NCI-H774 (cell line): Measurements from ENCODE around the gene PAPPA2.
A peak's percentile ranks its signal among the peaks of the same experiment; 100 is the strongest.
"Not testable (repeated sequence)": the region's sequence is repeated elsewhere in the genome, so short reads cannot be mapped to it uniquely, and the experiment has no call there.

ENCODE experiments used
- DNase-seq: peaks from one replicate; lab custom pipeline; 2025; lab: John Stamatoyannopoulos, UW

The PAPPA2 gene

DNA sequence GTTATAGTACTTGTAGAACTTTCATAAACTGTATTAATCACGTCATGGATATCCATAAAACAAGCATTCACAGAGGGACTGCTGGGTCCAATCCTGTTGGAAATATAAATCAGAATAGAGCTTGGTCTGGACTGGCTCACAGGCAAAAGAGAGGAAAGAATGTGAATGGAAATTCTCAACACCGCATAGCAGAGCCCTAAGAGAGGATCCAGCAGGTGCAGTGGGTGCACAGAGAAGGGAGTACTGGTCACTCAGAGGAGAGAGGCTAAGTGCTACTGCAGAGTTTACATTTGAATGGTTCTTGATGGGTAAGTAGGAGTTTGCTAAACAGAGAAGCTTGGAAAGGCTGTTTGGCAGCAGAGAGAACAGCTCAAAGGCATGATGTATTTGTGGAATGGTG, 231.7 kb downstream of the PAPPA2 start:
- no peak for DNase-seq

DNA sequence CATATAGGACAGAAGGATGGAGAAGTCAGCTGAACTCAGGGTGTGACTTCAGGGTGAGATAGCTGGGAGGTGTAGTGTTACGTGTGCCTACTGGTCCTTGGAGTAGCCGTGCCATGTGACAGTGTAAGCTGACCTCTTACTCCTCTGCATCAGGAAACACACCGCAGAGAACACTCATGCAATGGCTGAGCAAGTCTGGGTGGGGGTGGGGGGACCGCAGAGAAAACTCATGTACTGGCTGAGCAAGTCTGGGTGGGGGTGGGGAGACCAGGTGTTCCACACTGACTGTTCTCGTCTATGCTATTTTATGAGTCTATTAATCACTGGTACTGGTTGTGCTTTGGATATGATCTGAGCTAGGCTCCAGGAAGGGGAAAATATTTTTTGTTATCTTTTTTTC, 233.1 kb downstream of the PAPPA2 start:
- DNase-seq = peak; percentile 25

DNA sequence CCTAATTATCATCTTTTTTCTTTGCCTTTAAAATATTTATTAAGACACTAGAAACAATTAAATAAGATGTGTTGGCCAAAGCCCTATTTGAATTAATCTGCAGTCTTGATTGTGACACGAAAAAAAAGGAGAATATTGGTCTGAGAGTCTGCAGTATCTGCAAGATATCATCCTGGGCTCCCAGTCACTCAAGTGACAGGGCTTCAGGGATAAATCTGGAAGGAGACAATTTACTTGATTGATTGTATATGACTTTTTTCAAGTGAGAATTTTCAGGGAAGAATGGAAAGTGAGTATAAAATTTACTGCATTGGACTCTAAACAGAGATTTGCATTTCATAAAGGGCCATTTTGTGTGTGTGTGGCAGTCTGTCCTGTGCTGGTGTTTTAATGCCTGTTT, 233.7 kb downstream of the PAPPA2 start:
- no peak for DNase-seq

DNA sequence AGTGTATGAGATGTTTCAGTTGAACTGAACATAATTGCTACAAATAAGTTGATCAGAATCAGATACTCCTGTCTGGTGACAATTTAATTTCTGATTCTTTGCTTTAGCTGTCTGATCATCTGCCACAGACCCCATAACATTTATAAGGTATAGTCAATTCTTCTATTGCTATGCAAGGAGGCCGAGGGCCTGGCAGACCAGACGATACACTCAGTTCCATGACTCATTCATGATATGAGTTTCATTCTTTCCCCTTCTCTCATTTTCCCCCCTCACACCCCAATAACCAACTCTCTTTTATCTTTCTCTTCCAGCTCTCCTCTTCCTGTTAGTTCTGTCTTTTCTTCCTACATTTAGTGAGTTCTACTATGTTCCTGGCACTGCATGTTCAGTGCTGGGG, 236.8 kb downstream of the PAPPA2 start:
- no peak for DNase-seq

DNA sequence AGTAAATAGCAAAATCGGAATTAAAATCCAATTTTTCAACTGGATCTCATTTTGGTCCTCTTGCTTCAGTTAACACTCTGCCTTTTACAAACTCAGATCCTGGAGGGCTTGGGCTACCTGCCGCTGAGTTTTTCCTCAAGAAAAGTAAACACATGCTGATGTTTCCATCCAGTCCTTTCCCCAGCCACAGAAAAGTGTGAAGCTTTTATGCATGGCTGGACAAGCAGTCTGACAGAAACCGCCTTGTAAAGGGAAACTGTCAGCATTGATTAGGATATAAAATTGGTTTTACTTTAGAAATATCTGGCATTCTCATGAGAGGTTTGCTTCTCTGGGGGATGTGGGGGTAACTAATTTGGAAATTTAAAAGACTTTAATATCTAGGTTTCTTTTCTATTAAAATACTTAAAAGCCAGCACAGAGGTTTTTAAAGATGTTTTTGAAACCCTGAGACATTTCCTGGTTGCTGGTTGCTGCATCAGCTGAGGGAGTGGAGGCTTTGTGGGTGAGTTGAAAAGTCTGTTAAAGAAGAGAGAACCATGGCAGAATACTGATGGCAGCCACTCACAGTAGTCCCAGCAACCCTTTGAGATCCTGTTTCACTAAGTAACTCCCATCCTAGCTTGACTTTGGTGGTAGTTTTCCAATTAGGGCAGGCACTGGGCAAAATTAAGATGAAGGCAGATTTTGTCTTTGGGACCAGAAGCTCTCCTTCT, 238.3 kb downstream of the PAPPA2 start:
- no peak for DNase-seq

DNA sequence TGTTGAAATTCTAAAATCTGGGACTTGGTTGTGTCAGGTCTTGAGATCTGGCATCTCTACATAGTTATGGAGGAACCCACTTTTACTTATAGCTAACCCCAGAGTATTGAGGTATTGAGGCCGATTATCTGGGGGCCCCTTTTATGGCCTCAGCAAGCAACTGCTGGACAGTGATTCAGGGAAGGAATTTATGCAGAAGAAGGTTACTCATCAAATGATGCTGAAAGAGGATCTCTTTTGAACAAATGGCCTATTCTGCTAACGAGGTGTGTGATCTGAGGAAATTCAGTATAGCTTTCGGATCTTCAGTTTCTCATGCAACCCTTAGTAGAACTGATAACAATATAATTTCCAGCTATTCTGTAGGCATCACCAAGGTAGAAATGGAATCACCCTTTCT, 239.9 kb downstream of the PAPPA2 start:
- DNase-seq = no peak

DNA sequence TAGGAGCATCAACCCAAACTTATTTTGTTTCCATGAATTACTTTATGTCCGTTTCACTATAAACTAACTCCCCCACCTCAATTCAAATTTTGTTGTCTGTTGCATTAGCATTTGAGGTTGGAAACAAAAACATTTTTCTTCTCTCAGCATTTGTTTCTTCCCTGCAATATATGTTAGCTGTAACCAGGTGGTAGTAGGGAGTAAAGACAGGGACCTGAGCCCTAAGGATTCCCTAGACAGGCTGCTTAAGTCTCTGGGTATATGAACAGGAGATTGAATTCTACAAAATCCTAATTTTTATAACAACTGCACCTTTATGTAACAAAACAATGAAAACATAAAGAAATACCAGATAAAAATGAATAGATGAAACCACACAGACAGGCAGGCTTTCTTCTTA, 242.6 kb downstream of the PAPPA2 start:
- DNase-seq = no peak

DNA sequence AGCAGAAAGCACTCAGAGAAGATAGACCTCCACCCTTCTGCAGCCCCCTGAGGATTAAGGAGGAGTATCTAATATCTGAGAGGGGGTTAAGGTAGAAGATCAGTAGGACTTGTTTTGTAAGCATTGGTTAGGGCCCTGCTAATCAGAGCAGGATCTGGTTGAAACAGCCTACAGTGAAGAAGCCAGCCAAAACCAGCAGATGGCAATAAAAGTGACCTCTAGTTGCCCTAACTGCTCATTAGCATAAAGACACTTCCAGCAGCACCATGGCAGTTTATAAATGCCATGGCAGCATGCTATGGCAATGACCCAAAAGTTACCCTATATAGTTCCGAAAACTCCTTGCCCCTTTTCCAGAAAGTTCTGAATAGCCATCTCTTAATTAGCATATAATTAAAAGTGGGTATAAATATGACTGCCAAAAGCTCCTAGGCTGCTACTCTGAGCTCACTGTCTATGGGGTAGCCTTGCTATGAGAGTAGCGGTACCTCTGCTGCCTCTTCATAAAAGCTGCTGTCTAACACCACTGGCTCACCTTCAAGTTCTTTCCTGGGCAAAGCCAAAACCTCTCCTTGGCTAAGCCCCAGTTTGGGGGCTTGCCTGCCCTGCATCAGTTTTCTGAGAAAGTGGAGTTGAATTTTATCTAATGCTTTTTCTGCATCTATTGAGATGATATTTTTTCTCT, 254.2 kb downstream of the PAPPA2 start:
- DNase-seq = peak; percentile 17

DNA sequence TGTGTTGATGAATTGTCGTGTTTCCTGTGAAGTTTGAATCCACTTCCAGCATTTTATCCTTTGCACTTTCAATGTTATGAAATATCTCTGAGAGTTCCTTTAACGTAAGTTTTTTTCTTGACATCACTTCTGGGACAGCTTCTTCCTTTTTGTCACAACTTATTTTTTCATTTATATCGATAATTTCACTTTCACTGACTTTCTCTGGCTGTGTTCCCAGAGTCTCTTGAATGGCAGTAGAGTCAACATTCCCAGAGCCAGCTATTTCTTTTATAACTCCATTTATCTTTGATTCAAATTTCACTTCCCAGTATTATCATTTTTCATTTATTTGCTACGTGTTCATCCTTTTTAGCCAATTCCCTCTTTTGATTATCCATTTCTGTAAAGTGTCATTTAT, 256.5 kb downstream of the PAPPA2 start:
- DNase-seq = peak; percentile 17

DNA sequence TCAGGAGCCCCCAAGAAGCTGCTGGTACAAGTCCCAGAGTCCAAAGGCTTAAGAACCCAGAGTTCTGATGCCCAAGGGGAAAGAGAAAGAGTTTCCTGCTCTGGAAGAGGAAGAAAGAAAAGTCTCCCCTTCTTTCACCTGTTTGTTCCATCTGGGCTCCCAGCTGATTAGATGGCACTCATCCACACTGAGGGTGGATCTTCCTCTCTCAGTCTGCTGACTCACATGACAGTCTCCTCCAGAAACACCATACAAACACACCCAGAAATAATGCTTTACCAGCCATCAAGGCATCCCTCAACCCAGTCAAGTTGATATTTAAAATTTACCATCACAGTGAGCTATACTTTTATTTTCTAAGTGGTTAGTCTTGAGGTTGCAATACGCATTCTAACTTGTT, 257.9 kb downstream of the PAPPA2 start:
- no peak for DNase-seq

DNA sequence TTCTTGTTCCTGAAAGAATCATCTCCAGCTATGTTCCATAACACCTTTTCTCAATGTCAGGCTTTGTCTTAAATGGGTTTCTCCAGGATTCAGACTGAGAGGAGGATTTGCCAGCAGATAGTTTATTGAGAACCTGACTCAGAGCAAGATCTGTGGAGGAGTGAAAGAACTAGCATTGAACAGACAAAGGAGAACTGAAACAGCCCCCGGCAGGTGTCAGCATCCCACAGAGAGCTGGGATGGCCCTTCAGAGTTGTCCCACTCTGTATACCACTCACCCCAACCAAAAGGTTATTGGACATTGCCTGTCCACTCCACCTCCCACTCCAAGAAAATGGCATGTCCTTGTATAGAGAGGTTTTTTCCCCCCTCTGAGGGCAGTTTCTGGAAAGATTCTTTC, 270.7 kb downstream of the PAPPA2 start:
- no peak for DNase-seq

DNA sequence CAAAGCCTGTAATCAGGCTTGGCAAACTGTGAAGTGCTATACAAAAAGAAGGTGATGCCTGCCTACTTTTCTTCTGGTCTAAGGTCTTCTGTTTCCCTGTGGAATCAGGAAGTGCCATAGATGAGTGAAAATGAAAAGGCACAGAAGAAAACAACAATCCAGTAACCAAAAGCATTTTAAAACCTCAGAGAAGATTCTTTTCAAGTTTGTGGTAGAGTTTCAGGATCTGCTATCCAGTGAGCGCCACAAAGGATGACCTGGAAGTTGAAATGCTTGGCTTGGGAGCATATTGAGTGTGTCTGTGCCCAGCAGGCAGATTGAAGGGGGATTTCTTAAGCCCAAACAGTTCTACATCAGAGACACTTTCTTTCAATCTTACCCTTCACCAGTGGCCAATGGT, 272.2 kb downstream of the PAPPA2 start:
- DNase-seq = no peak

DNA sequence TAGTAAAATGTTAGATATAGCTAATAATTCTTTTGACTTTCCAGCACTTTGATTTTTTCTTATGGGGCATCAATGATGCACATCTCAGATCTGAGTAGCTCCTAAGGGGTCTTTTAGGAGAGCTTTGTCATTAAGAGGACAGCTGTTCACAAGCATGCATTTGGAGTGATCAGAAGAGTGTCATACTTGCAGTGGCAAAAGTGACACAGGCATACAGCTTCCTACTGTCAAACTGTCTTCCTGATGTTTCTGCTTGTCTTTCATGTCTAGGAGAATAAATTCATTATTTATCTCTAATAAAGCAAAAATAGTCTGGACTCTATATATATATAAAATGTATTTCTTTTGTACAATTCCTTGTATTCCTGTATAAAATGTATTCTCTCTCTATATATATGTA, 273.0 kb downstream of the PAPPA2 start:
- no peak for DNase-seq

DNA sequence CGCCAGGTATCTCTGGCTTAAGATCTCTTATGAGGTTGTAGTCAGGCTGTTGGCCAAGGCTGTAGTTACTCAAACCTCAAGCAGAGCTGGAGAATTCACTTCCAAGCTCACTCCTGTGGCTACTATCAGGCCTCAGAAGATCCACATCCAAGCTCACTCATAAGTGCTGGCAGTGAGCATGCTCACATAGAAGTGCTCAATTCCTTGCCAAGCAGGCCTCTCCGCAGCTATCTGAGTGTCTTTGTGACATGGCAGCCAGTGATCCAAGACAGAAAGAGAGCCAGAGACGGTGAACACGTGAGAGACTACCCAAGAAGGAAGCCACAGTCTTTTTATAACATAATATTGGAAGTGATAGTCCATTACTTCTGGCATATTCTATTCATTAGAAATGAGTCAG, 278.2 kb downstream of the PAPPA2 start:
- DNase-seq = no peak

DNA sequence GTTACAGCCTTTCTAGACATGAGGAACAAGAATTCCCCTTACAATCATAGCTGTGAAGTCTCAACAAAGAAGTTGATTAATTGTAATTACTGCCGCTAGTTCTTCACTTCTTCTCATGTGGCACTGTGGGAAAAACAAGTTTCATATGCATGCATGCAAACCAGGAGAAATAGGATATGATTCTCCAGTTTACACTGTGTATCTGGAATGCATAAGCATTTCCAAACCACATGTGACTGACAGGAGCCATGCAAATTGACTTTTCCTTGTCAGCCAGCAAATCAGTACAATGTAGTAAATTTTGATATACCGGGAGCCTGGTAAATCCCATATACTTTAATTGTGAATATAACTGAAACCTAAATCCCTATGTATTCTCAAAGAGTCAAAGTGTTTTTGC, 279.3 kb downstream of the PAPPA2 start:
- DNase-seq = no peak

DNA sequence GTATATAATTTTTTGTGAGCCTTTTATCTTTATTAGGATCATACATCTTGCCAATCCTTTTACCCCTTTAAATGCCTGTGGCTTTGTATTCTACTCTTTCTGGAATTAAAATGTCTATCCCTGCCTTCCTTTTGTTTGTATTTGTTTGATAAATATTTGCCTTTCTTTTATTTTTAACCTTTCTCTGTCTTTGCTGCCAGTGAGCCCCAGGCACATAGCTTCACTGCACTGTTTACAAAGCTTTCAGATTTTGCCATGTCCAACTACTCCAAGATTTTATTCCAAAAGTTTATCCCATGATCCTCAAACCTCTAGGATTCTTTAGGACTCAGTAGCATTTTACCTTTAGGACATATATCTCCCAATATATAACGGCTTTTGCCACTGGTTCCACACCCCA, 281.2 kb downstream of the PAPPA2 start:
- no peak for DNase-seq

DNA sequence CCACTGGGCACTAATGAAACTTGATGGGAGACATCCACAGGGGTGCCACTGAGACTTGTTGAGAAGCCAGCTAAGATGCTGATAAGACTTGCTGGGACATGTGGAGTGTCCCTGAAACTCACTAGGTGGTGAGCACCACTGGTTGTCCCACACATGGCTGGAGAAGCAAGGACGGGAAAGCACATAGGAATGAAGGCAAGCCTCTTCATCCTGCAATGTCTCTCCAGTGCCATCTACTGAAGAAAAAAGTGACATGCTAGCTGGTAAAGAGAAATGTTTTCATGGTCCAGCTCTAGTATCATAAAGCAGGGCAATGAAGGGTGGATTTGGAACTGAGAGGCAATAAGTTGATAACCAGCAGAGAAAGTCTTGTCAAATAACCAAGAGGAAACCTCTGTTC, 283.0 kb downstream of the PAPPA2 start:
- no peak for DNase-seq

DNA sequence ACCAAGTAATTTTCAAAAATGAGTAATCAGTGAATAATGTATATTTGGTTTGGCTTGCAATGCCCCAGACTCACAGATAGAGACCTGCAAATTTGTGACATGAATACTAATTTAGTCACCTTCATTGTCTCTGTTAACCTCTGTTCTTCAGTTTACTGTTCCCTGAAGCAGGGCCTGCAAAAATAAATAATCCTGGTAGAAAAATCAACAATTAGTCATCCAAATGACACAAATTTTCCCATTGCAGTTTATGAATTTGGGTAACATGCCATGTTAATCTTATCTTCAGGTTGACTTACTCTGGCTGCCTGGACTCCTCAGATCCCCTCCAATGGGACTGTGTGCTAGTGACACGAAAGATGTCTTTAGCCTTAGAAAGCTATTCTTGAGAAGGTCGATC, 289.5 kb downstream of the PAPPA2 start:
- DNase-seq = peak; percentile 79

DNA sequence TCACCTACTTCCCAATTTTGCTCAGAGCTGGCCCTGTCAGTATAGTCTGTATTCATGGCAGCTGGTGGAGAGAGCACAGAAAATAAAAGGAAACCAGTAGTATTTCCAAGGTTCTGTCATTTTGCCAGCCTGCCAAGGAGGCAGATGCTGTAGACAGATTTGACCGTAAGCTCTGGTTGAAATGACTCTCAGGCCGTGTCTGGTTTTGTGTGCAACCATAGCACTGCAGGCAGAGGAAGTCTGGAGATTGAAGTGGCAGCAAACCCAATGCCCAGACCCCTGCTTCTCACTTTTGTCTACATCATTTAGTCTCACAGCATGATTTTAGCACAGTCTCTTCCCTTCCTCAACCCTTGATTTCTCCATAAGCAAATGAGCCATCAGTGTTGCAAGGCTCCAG, 291.7 kb downstream of the PAPPA2 start:
- DNase-seq = peak; percentile 13

DNA sequence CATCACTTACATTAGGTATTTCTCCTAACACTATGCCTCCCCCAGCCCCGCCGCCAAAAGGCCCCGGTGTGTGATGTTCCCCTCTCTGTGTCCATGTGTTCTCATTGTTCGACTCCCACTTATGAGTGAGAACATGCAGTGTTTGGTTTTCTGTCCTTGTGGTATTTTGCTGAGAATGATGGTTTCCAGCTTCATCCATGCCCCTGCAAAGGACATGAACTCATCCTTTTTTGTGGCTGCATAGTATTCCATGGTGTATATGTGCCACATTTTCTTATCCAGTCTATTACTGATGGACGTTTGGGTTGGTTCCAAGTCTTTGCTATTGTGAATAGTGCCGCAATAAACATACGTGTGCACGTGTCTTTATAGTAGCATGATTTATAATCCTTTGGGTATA, 293.8 kb downstream of the PAPPA2 start:
- not testable (repeated sequence) for DNase-seq

DNA sequence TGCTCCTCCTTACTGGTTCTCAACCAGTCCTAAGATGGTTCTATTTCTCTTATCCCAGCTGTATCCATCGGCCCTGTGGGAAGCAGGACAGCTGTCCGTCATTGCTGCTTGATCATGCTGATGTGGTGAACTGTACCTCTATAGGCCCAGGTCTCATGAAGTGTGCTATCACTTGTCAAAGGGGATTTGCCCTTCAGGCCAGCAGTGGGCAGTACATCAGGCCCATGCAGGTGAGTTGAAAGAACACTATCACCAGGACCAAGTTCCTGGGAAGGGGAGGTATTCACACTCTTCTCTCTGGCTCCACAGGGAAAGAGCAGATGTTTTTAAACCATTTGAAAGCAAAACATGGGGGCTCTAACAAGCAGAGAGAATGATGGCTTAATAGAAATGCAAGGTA, 302.6 kb downstream of the PAPPA2 start:
- no peak for DNase-seq

DNA sequence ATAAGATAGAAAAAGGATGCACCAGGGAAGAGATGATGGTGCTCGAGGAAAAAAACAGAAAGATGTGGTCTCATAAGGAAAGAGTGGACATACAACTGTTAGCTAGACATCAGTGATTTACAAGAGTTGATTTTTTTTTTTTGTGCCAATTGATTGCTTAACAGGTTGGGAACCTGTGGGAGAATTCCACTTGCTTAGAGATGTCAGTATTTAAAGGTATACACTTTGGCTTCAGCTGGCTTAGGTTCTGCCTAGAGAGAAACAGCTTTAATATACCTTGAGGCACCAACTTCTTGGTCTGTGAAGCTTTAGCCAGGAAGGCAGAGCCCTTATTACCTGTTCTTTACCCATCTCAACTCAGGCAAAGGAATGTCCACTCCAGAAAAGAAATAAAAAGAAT, 303.8 kb downstream of the PAPPA2 start:
- no peak for DNase-seq

DNA sequence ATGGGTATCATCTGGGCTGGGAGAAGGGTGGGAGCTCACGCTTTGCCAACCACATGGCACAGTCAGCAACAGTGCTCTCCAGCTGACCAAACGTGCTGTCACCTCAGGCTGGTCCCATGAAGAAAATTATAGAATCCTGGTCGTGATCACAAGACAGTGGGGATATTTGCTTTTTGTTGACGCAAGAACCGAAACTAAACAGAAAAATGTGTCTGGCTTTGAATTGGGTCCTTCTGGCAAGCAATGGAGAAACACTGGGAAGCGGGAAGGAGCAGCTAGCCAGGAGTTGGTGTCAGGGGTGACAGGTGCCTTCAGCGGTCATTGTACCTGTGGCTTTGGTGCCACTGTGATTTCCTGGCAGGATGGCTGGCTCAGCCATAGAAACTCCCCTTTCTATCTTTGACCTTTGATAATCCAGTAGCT, 304.8 kb downstream of the PAPPA2 start:
- DNase-seq = no peak

DNA sequence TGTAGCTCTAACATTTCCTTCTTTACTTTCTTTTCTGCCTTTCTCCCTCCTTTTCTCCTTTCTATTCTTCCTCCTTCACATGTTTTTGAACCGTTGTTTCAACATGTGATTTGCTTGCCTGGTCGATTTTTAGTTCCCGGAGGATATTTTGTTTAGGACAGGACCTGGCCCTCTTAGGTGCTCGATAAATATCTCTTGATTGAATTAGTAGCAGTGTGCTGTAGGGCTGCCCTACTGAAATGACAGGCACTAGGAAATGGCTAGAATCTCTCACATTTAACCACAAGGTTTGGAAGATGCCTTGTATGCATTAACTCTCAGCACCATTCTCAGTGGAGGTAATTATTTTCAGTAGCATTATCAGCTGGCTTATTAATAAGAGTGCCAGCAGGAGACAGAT, 305.6 kb downstream of the PAPPA2 start:
- DNase-seq = no peak
